Ovary (tissue), 3 donors: Measurements from ENCODE around the gene IFI27L2.

Source experiments
- POLR2A ChIP-seq: fragments of 450-650 bp; IDR thresholded peaks from one replicate; pipeline ENCODE4 v1.6.1; 2017; ENCODE audit warnings: antibody characterized with exemption, mild to moderate bottlenecking, moderate library complexity
- TF ChIP-seq, protein P1 (sequence below), 3 donors: fragments of 450-650 bp in 2 of 3; fragments of 200-600 bp in 1 of 3; IDR thresholded peaks; one replicate each; pipeline versions ENCODE4 v1.5.1 to v1.8.0; 2016 to 2022; ENCODE audit warnings: antibody characterized with exemption in 3 of 3, mild to moderate bottlenecking in 1 of 3
- donor health status: DM: no; HTN: no; CAD: no.

DNA sequence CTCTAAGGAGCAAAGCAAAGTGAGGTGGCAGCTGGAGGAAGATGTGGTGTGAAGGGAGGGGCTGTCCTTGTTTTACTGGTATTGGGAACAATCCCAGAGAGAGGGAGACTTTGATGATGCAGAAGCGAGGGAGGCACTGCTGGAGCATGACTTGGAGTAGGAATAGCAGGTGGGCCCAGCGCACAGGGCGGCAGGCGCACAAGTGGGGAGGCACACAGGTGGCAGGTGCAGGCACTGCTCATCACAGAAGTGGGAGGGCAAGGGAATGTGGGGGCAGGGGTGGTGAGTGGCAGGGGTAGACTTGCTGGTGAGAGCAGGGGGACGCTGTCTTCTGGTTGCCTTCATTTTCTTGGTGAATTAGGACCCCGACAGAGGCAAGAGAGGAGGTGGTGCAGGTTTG is 30.4 kb downstream of the IFI27L2 start:
- TF ChIP-seq POLR2A, result no peak
- TF ChIP-seq, protein P1, sequence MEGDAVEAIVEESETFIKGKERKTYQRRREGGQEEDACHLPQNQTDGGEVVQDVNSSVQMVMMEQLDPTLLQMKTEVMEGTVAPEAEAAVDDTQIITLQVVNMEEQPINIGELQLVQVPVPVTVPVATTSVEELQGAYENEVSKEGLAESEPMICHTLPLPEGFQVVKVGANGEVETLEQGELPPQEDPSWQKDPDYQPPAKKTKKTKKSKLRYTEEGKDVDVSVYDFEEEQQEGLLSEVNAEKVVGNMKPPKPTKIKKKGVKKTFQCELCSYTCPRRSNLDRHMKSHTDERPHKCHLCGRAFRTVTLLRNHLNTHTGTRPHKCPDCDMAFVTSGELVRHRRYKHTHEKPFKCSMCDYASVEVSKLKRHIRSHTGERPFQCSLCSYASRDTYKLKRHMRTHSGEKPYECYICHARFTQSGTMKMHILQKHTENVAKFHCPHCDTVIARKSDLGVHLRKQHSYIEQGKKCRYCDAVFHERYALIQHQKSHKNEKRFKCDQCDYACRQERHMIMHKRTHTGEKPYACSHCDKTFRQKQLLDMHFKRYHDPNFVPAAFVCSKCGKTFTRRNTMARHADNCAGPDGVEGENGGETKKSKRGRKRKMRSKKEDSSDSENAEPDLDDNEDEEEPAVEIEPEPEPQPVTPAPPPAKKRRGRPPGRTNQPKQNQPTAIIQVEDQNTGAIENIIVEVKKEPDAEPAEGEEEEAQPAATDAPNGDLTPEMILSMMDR (IDR thresholded peaks at IDR 0.05), result no peak
